ENCODE data around the gene CHERP. TPM values are rescaled to one million over a fixed set of nuclear protein-coding genes. Genes with fewer than 3 reads are reported as not detected.
"Not testable (repeated sequence)": the region's sequence is repeated elsewhere in the genome, so short reads cannot be mapped to it uniquely, and the experiment has no call there.

Gene CHERP
- total RNA-seq, 2 experiments from 2014 or later = 15.6 to 87.2 TPM

DNA sequence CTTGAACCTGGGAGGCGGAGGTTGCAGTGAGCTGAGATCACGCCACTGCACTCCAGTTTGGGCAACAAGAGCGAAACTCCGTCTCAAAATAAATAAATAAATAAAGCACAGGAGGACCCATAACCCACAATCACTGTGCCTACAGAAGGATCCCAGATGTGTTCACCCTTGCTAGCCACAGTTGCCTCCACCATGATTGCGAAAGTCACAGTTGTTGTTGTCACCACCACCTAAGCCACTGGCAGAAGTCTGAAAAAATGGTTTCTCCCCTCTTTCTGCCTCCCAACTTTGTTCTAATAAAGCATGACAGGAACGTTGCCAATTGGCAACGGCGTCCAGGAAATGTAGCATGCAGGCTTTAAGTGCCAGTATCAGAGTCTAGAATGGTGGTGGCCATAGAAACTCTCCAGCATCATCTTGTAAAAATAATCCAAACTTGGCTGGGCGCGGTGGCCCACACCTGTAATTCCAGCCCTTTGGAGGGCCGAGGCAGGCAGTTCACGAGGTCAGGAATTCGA, 68.3 kb downstream of the CHERP start:
- no TSS peak for BruUV-seq (replicated peaks)
- DNase-seq (ENCODE audit: low spot score) = no peak
- CTCF ChIA-PET (ENCODE audit: unreplicated experiment) = no interaction called here
- no peaks in the 10 kb centered on the region for H3K9me2 ChIP-seq (ENCODE audit: insufficient read depth, low read length)
- peaks cover 4% of the 10 kb centered on the region; the same call in 1 of the 2 replicates for H3K36me3 ChIP-seq (ENCODE audit: insufficient read depth, low read length)
- H4K20me1 ChIP-seq (ENCODE audit: insufficient read depth, low read length) = peaks cover 11% of the 10 kb centered on the region; the same call in 1 of the 2 replicates
- no peak overlapping the region for H2AFZ ChIP-seq (ENCODE audit: low read length)
- no peak overlapping the region for H3K27ac ChIP-seq (ENCODE audit: low read depth, low read length, poor library complexity, severe bottlenecking)
- peaks cover 25% of the 10 kb centered on the region for H3K79me2 ChIP-seq (ENCODE audit: insufficient read depth, low read depth, low read length)
- POLR2A ChIA-PET = no interaction called here
- TF ChIP-seq EZH2phosphoT487 (IDR thresholded peaks at IDR 0.05; ENCODE audit: borderline replicate concordance, low read depth, low read length) = no peak
- TF ChIP-seq, protein P1, sequence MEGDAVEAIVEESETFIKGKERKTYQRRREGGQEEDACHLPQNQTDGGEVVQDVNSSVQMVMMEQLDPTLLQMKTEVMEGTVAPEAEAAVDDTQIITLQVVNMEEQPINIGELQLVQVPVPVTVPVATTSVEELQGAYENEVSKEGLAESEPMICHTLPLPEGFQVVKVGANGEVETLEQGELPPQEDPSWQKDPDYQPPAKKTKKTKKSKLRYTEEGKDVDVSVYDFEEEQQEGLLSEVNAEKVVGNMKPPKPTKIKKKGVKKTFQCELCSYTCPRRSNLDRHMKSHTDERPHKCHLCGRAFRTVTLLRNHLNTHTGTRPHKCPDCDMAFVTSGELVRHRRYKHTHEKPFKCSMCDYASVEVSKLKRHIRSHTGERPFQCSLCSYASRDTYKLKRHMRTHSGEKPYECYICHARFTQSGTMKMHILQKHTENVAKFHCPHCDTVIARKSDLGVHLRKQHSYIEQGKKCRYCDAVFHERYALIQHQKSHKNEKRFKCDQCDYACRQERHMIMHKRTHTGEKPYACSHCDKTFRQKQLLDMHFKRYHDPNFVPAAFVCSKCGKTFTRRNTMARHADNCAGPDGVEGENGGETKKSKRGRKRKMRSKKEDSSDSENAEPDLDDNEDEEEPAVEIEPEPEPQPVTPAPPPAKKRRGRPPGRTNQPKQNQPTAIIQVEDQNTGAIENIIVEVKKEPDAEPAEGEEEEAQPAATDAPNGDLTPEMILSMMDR (conservative IDR thresholded peaks at IDR 0.05; ENCODE audit: low read length) = no peak
- intact Hi-C loops (cut with micrococcal nuclease; ENCODE audit: unreplicated experiment) = no loop called here
- no peak overlapping the region for H3K4me2 ChIP-seq (ENCODE audit: low read length)
- H3K4me1 ChIP-seq (ENCODE audit: insufficient read depth, low read length, poor library complexity, severe bottlenecking) = peaks cover 25% of the 10 kb centered on the region
- H3K4me3 ChIP-seq (ENCODE audit: low read depth, low read length, poor library complexity, severe bottlenecking) = no peak overlapping the region
- peaks cover 7% of the 10 kb centered on the region; the same call in 1 of the 2 replicates for H3K9me3 ChIP-seq (ENCODE audit: low read length)

DNA sequence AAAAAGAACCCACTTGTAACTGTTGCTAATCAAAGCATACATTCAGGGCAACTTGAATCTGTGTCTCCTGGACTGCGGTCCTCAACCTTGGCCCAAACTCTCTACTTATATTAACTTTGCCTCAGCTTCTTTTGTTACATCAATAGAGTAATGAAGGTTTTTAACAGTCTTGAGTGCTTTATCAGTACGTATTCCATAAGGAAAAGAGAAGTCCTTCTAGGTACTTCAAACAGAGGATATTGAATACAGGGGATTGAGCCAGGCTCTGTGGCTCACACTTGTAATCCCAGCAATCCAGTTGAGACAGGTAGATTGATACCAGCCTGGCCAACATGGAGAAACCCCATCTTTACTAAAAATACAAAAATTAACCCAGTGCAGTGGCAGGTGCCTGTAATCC, 69.2 kb downstream of the CHERP start:
- intact Hi-C loops (cut with micrococcal nuclease; ENCODE audit: unreplicated experiment) = no loop called here
- TF ChIP-seq, protein P1 (conservative IDR thresholded peaks at IDR 0.05; ENCODE audit: low read length) = no peak
- TF ChIP-seq EZH2phosphoT487 (IDR thresholded peaks at IDR 0.05; ENCODE audit: borderline replicate concordance, low read depth, low read length) = no peak
- Histone ChIP-seq H3K9me2 (ENCODE audit: insufficient read depth, low read length) (no peaks in the 10 kb centered on the region), H3K4me1 (ENCODE audit: insufficient read depth, low read length, poor library complexity, severe bottlenecking) (peaks cover 34% of the 10 kb centered on the region), H3K4me2 (ENCODE audit: low read length) (0 out of 2 replicates have a peak overlapping the region, but pooled peaks have one; percentile 75), H2AFZ (ENCODE audit: low read length) (no peak overlapping the region), H3K36me3 (ENCODE audit: insufficient read depth, low read length) (peaks cover 4% of the 10 kb centered on the region; the same call in 1 of the 2 replicates), H4K20me1 (ENCODE audit: insufficient read depth, low read length) (peaks cover 11% of the 10 kb centered on the region; the same call in 1 of the 2 replicates), H3K4me3 (ENCODE audit: low read depth, low read length, poor library complexity, severe bottlenecking) (no peak overlapping the region), H3K79me2 (ENCODE audit: insufficient read depth, low read depth, low read length) (peaks cover 34% of the 10 kb centered on the region), H3K27ac (ENCODE audit: low read depth, low read length, poor library complexity, severe bottlenecking) (no peak overlapping the region), H3K9me3 (ENCODE audit: low read length) (peaks cover 7% of the 10 kb centered on the region; the same call in 1 of the 2 replicates)
- CTCF ChIA-PET (ENCODE audit: unreplicated experiment) = no interaction called here
- no TSS peak for BruUV-seq (replicated peaks)
- no peak for DNase-seq (ENCODE audit: low spot score)
- POLR2A ChIA-PET = no interaction called here

DNA sequence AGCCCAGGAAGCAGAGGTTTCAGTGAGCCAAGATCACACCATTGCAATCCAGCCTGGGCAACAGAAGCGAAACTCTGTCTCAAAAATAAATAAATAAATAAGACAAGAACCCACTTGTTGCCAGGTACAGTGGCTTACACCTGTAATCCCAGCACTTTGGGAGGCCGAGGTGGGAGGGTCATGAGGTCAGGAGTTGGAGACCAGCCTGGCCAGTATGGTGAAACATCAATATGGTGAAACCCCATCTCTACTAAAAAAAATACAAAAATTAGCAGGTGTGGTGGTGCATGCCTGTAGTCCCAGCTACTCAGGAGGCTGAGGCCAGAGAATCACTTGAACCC, 69.7 kb downstream of the CHERP start:
- H3K9me3 ChIP-seq (ENCODE audit: low read length); DNase-seq (ENCODE audit: low spot score); H3K27ac ChIP-seq (ENCODE audit: low read depth, low read length, poor library complexity, severe bottlenecking); BruUV-seq (replicated peaks); intact Hi-C loops (cut with micrococcal nuclease; ENCODE audit: unreplicated experiment); H3K9me2 ChIP-seq (ENCODE audit: insufficient read depth, low read length); POLR2A ChIA-PET; H3K36me3 ChIP-seq (ENCODE audit: insufficient read depth, low read length); CTCF ChIA-PET (ENCODE audit: unreplicated experiment): not testable (repeated sequence)
- Histone ChIP-seq H4K20me1 (ENCODE audit: insufficient read depth, low read length) (peaks cover 11% of the 10 kb centered on the region; the same call in 1 of the 2 replicates), H3K4me1 (ENCODE audit: insufficient read depth, low read length, poor library complexity, severe bottlenecking) (peaks cover 39% of the 10 kb centered on the region), H3K4me2 (ENCODE audit: low read length) (peak overlapping the region; percentile 75), H3K79me2 (ENCODE audit: insufficient read depth, low read depth, low read length) (peaks cover 39% of the 10 kb centered on the region), H2AFZ (ENCODE audit: low read length) (peak overlapping the region; percentile 48; the same call in 1 of the 2 replicates), H3K4me3 (ENCODE audit: low read depth, low read length, poor library complexity, severe bottlenecking) (peak overlapping the region; percentile 98)
